Loucy (cell line): ENCODE measurements around the gene WASF3.

Experiments used
- H2AFZ ChIP-seq: fragments of 200-600 bp; sonication (generic); 2 replicates; pipeline ENCODE4 v1.6.0; 2016; ENCODE audit warnings: antibody characterized with exemption, mild to moderate bottlenecking, low read length, moderate library complexity
- H3F3A ChIP-seq: fragments of 200-600 bp; 2 replicates; pipeline ENCODE4 v1.6.0; 2016; ENCODE audit warnings: antibody characterized with exemption, low read depth, mild to moderate bottlenecking
- H3K27me3 ChIP-seq: fragments of 200-600 bp; sonication (generic); 2 replicates; pipeline ENCODE4 v1.6.1; 2014; ENCODE audit warnings: low read length, mild to moderate bottlenecking; ENCODE audit not compliant: insufficient read depth, poor library complexity, severe bottlenecking
- H3K36me3 ChIP-seq: fragments of 200-600 bp; sonication (generic); 2 replicates; pipeline ENCODE4 v1.6.1; 2016; ENCODE audit warnings: low read length; ENCODE audit not compliant: insufficient read depth
- H3K4me1 ChIP-seq: fragments of 200-600 bp; sonication (generic); 2 replicates; pipeline ENCODE4 v1.5.1; 2014; ENCODE audit warnings: low read length, mild to moderate bottlenecking; ENCODE audit not compliant: insufficient read depth, poor library complexity, severe bottlenecking
- H3K4me2 ChIP-seq: fragments of 200-600 bp; sonication (generic); 2 replicates; pipeline ENCODE4 v1.6.0; 2014; ENCODE audit warnings: antibody characterized with exemption, low read length, low read depth, mild to moderate bottlenecking; ENCODE audit not compliant: poor library complexity, severe bottlenecking
- H3K4me3 ChIP-seq: fragments of 200-600 bp; sonication (generic); 2 replicates; pipeline ENCODE4 v1.5.1; 2014; ENCODE audit warnings: low read length, mild to moderate bottlenecking, mixed read lengths; ENCODE audit not compliant: poor library complexity, severe bottlenecking
- H3K79me2 ChIP-seq: fragments of 200-600 bp; sonication (generic); 2 replicates; pipeline ENCODE4 v1.6.1; 2014; ENCODE audit warnings: low read length; ENCODE audit not compliant: insufficient read depth
- H3K9ac ChIP-seq: fragments of 200-600 bp; sonication (generic); 2 replicates; pipeline ENCODE4 v1.6.0; 2014; ENCODE audit warnings: mild to moderate bottlenecking, low read depth, low read length, moderate library complexity; ENCODE audit not compliant: poor library complexity, severe bottlenecking
- H3K9me2 ChIP-seq: fragments of 200-600 bp; sonication (generic); replicated peaks from 2 replicates; pipeline ENCODE4 v1.6.1; 2016; ENCODE audit warnings: low read depth, low read length, mixed read lengths
- H3K9me3 ChIP-seq: fragments of 200-600 bp; sonication (generic); 2 replicates; pipeline ENCODE4 v1.6.1; 2014; ENCODE audit warnings: mild to moderate bottlenecking, antibody characterized with exemption, low read length, low read depth; ENCODE audit not compliant: insufficient read depth
- H4K20me1 ChIP-seq: fragments of 200-600 bp; sonication (generic); 2 replicates; pipeline ENCODE4 v1.6.0; 2014; ENCODE audit warnings: antibody characterized with exemption, low read length, mild to moderate bottlenecking; ENCODE audit not compliant: insufficient read depth, poor library complexity, severe bottlenecking
- CTCF ChIP-seq: fragments of 200-600 bp; sonication (generic); conservative IDR thresholded peaks from 2 replicates; pipeline ENCODE4 v1.5.1; 2014; ENCODE audit warnings: mild to moderate bottlenecking, antibody characterized with exemption, low read length
- EZH2phosphoT487 ChIP-seq: fragments of 200-600 bp; IDR thresholded peaks from 2 replicates; pipeline ENCODE4 v1.6.1; 2018; ENCODE audit warnings: antibody characterized with exemption, mild to moderate bottlenecking, moderate library complexity, borderline replicate concordance

WASF3 gene

DNA sequence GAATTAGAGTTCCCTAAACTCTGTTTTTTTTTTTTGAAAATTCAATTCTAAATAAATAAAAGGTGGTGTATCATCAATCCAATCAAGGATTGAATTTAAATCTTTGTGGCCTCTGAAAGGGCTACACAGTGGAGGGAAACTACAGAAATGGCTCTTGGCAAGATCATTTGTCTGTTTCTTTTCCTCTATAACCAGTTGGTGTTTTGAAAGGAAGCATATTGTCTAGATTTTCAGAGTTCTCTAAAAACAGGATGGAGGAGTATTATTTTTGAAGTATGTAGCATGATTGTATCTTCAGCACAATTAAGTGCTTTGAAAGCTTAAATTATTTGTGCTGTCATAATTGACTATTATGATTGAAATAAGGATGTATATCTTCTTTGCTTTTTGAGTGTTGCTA lies 29.8 kb downstream of the WASF3 start:
- H3K9ac ChIP-seq, result no peak overlapping the region
- no peaks in the 10 kb centered on the region for H3K27me3 ChIP-seq
- H3K4me3 ChIP-seq, result no peak overlapping the region
- H3K4me1 ChIP-seq, result peaks cover 7% of the 10 kb centered on the region
- no peaks in the 10 kb centered on the region for H4K20me1 ChIP-seq
- H3K9me2 ChIP-seq, result no peaks in the 10 kb centered on the region
- H2AFZ ChIP-seq, result no peak overlapping the region
- H3F3A ChIP-seq, result no peaks in the 10 kb centered on the region
- TF ChIP-seq CTCF (no peak), EZH2phosphoT487 (no peak)
- H3K36me3 ChIP-seq, result no peaks in the 10 kb centered on the region
- H3K79me2 ChIP-seq, result no peaks in the 10 kb centered on the region
- H3K9me3 ChIP-seq, result no peaks in the 10 kb centered on the region
- H3K4me2 ChIP-seq, result no peak overlapping the region

- Histone ChIP-seq H3K9ac (no peak overlapping the region), H3K4me3 (no peak overlapping the region)
These were observed 31.7 kb downstream of the WASF3 start for GRCh38 chr13:26589226-26589625.

DNA sequence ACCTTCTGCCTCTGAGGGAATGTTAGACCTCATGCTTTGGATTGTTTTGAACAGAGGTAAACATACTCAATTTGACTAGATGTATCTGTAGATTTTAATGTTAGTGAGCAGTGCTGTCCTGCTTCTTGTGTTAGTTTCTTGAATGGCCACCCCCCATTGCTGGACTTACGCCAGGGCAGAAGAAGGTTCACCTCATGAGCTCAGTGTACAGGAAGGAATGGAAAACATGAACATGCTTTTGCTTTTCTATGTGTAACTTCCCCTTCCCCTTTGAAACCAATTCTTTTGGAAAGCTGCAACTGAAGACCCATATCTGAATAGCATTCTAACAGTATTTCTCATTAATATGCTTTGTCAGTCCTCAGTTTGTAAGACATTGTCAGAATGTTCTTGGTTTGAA lies 32.3 kb downstream of the WASF3 start:
- Histone ChIP-seq H2AFZ (no peak overlapping the region), H3K79me2 (no peaks in the 10 kb centered on the region), H3K4me2 (no peak overlapping the region), H3K4me1 (peaks cover 7% of the 10 kb centered on the region), H3K9ac (no peak overlapping the region), H3F3A (no peaks in the 10 kb centered on the region), H3K36me3 (no peaks in the 10 kb centered on the region), H3K27me3 (no peaks in the 10 kb centered on the region), H3K9me2 (no peaks in the 10 kb centered on the region), H3K9me3 (no peaks in the 10 kb centered on the region), H3K4me3 (no peak overlapping the region), H4K20me1 (no peaks in the 10 kb centered on the region)
- no peak for TF ChIP-seq CTCF
- TF ChIP-seq EZH2phosphoT487, result no peak

More at GRCh38 chr13:26589226-26589625, 31.7 kb downstream of the WASF3 start:
- Histone ChIP-seq H3K36me3 (no peaks in the 10 kb centered on the region), H3K27me3 (no peaks in the 10 kb centered on the region), H3K79me2 (no peaks in the 10 kb centered on the region), H3F3A (no peaks in the 10 kb centered on the region), H3K4me2 (no peak overlapping the region), H2AFZ (no peak overlapping the region), H3K9me3 (no peaks in the 10 kb centered on the region), H4K20me1 (no peaks in the 10 kb centered on the region), H3K9me2 (no peaks in the 10 kb centered on the region), H3K4me1 (peaks cover 7% of the 10 kb centered on the region)
- TF ChIP-seq EZH2phosphoT487, result no peak

GRCh38 chr13:26590379-26590778 lies 32.9 kb downstream of the WASF3 start:
- no peaks in the 10 kb centered on the region for H3K9me2 ChIP-seq
- no peak overlapping the region for H3K4me3 ChIP-seq
- H3K36me3 ChIP-seq, result no peaks in the 10 kb centered on the region
- no peaks in the 10 kb centered on the region for H3K27me3 ChIP-seq
- H3K4me2 ChIP-seq, result no peak overlapping the region
- H3K4me1 ChIP-seq, result peaks cover 7% of the 10 kb centered on the region
- no peaks in the 10 kb centered on the region for H3K79me2 ChIP-seq
- H3K9ac ChIP-seq, result no peak overlapping the region
- H2AFZ ChIP-seq, result no peak overlapping the region
- no peaks in the 10 kb centered on the region for H4K20me1 ChIP-seq
- no peaks in the 10 kb centered on the region for H3K9me3 ChIP-seq
- H3F3A ChIP-seq, result no peaks in the 10 kb centered on the region
- TF ChIP-seq EZH2phosphoT487 (no peak), CTCF (no peak)
